Activated naive CD4-positive, alpha-beta T cell treated with anti-CD3 and anti-CD28 coated beads, Interleukin-2, amount 50 U/mL, for 16 hours (primary cell): ENCODE data around the gene SCAND1.

ENCODE experiments used
- DNase-seq: peaks from one replicate; pipeline ENCODE4 v3.0.0-alpha.2; 2020

SCAND1 gene

DNA sequence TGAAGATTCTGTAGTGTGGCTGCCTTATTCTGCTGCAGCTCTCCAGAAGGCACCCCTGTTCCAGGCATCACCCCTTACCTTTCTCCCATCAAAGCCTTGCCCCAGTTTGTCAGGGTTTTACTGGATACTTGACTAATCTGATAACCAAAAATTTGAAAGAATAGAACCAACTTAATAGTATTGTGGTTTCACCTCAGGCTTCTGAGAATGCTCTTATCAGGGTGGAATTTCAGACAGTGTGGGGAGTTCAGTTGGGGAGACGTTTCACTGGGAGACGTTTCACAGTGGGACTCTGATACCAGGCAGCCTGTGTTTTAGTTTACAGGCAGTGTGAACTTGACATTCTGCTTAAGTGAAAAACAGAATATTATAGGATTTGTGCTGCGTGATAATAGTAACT is 50.5 kb downstream of the SCAND1 start:
- no peak for DNase-seq
